Measurements from ENCODE around the gene CUBN. TPM values are rescaled to one million over a fixed set of nuclear protein-coding genes. Genes with fewer than 3 reads are reported as not detected.
A peak's percentile ranks its signal among the peaks of the same experiment; 100 is the strongest.

CUBN gene
- total and polyA plus RNA-seq, 5 donors from 2014 or later: 0.01 to 4.7 (median 0.15) TPM

GRCh38 chr10:16927546-16927945 is 202.1 kb downstream of the CUBN start:
- no peak overlapping the region for H3K27ac ChIP-seq (ENCODE audit: insufficient read depth, low read length, poor library complexity, severe bottlenecking)
- no peak overlapping the region for H3K4me3 Mint-ChIP-seq
- no peaks in the 10 kb centered on the region for H3K4me1 ChIP-seq (ENCODE audit: control insufficient read depth, insufficient read depth, low read length, poor library complexity, severe bottlenecking)
- H3K4me1 Mint-ChIP-seq: no peaks in the 10 kb centered on the region
- no peaks in the 10 kb centered on the region for H3K27me3 ChIP-seq (ENCODE audit: control insufficient read depth, insufficient read depth, low read length)
- H3K9me3 Mint-ChIP-seq: peaks cover 0 to 4% (median 0%) of the 10 kb centered on the region in 7 donors
- H3K4me3 ChIP-seq (ENCODE audit: low read depth, low read length): no peak overlapping the region
- H3K36me3 Mint-ChIP-seq: peaks cover 34% of the 10 kb centered on the region
- H3K27ac Mint-ChIP-seq: no peak overlapping the region
- no peak for ATAC-seq (ENCODE audit: low read depth in 2 of 2)
- H3K36me3 ChIP-seq (ENCODE audit: control insufficient read depth, insufficient read depth, low read length): no peaks in the 10 kb centered on the region
- no peaks in the 10 kb centered on the region for H3K9me3 ChIP-seq (ENCODE audit: control insufficient read depth in 2 of 2, low read length in 2 of 2)
- DNase-seq: no peak
- H3K27me3 Mint-ChIP-seq: no peaks in the 10 kb centered on the region

DNA sequence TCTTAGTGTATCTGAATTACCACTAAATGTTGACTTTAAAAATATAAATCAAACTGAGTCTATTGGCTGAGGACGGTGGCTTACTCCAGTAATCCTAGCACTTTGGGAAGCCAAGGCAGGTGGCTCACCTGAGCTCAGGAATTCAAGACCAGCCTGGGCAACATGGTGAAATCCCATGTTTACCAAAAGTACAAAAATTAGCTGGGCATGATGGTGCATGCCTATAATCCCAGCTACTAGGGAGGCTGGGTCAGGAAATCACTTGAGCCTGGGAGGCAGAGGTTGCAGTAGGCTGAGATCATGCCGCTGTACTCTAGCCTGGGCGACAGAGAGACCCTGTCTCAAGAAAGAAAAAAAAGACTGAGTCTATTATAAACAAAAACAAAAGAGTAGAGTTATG is 205.9 kb downstream of the CUBN start:
- no peaks in the 10 kb centered on the region for H3K4me1 Mint-ChIP-seq
- no peak for ATAC-seq (ENCODE audit: low read depth in 2 of 2)

GRCh38 chr10:16923309-16923708 is 206.3 kb downstream of the CUBN start:
- Histone ChIP-seq H3K27me3 (ENCODE audit: control insufficient read depth, insufficient read depth, low read length) (no peaks in the 10 kb centered on the region), H3K27ac (ENCODE audit: insufficient read depth, low read length, poor library complexity, severe bottlenecking) (no peak overlapping the region), H3K4me1 (ENCODE audit: control insufficient read depth, insufficient read depth, low read length, poor library complexity, severe bottlenecking) (no peaks in the 10 kb centered on the region), H3K4me3 (ENCODE audit: low read depth, low read length) (no peak overlapping the region), H3K9me3 (ENCODE audit: control insufficient read depth in 2 of 2, low read length in 2 of 2) (no peaks in the 10 kb centered on the region), H3K36me3 (ENCODE audit: control insufficient read depth, insufficient read depth, low read length) (no peaks in the 10 kb centered on the region)
- Mint-ChIP-seq H3K9me3 (peaks cover 0 to 4% (median 0%) of the 10 kb centered on the region in 7 donors), H3K4me3 (no peak overlapping the region), H3K4me1 (no peaks in the 10 kb centered on the region), H3K36me3 (peaks cover 25% of the 10 kb centered on the region), H3K27ac (no peak overlapping the region), H3K27me3 (no peaks in the 10 kb centered on the region)
- DNase-seq: no peak
- ATAC-seq (ENCODE audit: low read depth in 2 of 2): no peak

More for the DNA sequence above, 205.9 kb downstream of the CUBN start:
- Histone ChIP-seq H3K9me3 (ENCODE audit: control insufficient read depth in 2 of 2, low read length in 2 of 2) (no peaks in the 10 kb centered on the region), H3K27me3 (ENCODE audit: control insufficient read depth, insufficient read depth, low read length) (no peaks in the 10 kb centered on the region), H3K4me1 (ENCODE audit: control insufficient read depth, insufficient read depth, low read length, poor library complexity, severe bottlenecking) (no peaks in the 10 kb centered on the region), H3K27ac (ENCODE audit: insufficient read depth, low read length, poor library complexity, severe bottlenecking) (no peak overlapping the region), H3K36me3 (ENCODE audit: control insufficient read depth, insufficient read depth, low read length) (no peaks in the 10 kb centered on the region), H3K4me3 (ENCODE audit: low read depth, low read length) (no peak overlapping the region)
- DNase-seq: no peak
- Mint-ChIP-seq H3K9me3 (peaks cover 0 to 4% (median 0%) of the 10 kb centered on the region in 7 donors), H3K36me3 (peaks cover 26% of the 10 kb centered on the region), H3K27me3 (no peaks in the 10 kb centered on the region), H3K27ac (no peak overlapping the region), H3K4me3 (no peak overlapping the region)

- H3K4me1 ChIP-seq (ENCODE audit: control insufficient read depth, insufficient read depth, low read length, poor library complexity, severe bottlenecking): no peaks in the 10 kb centered on the region
- H3K4me3 ChIP-seq (ENCODE audit: low read depth, low read length): no peak overlapping the region
- no peaks in the 10 kb centered on the region for H3K36me3 ChIP-seq (ENCODE audit: control insufficient read depth, insufficient read depth, low read length)
- no peak overlapping the region for H3K27ac ChIP-seq (ENCODE audit: insufficient read depth, low read length, poor library complexity, severe bottlenecking)
- H3K4me1 Mint-ChIP-seq: no peaks in the 10 kb centered on the region
- no peaks in the 10 kb centered on the region for H3K27me3 ChIP-seq (ENCODE audit: control insufficient read depth, insufficient read depth, low read length)
- DNase-seq: no peak
- peaks cover 17% of the 10 kb centered on the region for H3K36me3 Mint-ChIP-seq
- no peaks in the 10 kb centered on the region for H3K9me3 Mint-ChIP-seq
- H3K27me3 Mint-ChIP-seq: no peaks in the 10 kb centered on the region
- no peak for ATAC-seq (ENCODE audit: low read depth in 2 of 2)
- no peaks in the 10 kb centered on the region for H3K9me3 ChIP-seq (ENCODE audit: control insufficient read depth in 2 of 2, low read length in 2 of 2)
- no peak overlapping the region for H3K4me3 Mint-ChIP-seq
- H3K27ac Mint-ChIP-seq: no peak overlapping the region
These were observed 210.3 kb downstream of the CUBN start for GRCh38 chr10:16919121-16919982.

DNA sequence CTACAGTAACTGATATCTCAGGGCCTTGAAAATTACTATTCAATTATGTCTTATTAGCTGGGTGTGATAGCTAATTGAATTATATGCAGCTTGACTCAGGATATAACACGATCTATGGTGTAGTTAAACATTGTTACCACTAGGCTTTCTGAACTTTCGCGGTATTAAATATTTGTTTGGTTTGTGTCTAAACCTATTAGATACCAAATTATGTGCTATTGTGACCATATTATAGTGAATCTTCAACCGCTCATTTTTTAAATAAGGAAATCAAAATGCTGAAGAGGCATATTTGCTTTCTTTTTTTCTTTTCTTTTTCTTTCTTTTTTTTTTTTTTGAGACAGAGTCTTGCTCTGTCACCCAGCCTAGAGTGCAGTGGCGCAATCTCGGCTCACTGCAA is 213.1 kb downstream of the CUBN start:
- no peak overlapping the region for H3K27ac Mint-ChIP-seq
- Histone ChIP-seq H3K36me3 (ENCODE audit: control insufficient read depth, insufficient read depth, low read length) (no peaks in the 10 kb centered on the region), H3K27me3 (ENCODE audit: control insufficient read depth, insufficient read depth, low read length) (no peaks in the 10 kb centered on the region), H3K9me3 (ENCODE audit: control insufficient read depth in 2 of 2, low read length in 2 of 2) (no peaks in the 10 kb centered on the region), H3K27ac (ENCODE audit: insufficient read depth, low read length, poor library complexity, severe bottlenecking) (no peak overlapping the region), H3K4me3 (ENCODE audit: low read depth, low read length) (no peak overlapping the region), H3K4me1 (ENCODE audit: control insufficient read depth, insufficient read depth, low read length, poor library complexity, severe bottlenecking) (no peaks in the 10 kb centered on the region)
- no peaks in the 10 kb centered on the region for H3K4me1 Mint-ChIP-seq
- no peak for ATAC-seq (ENCODE audit: low read depth in 2 of 2)
- H3K4me3 Mint-ChIP-seq: no peak overlapping the region
- no peak for DNase-seq
- H3K27me3 Mint-ChIP-seq: no peaks in the 10 kb centered on the region
- no peaks in the 10 kb centered on the region for H3K9me3 Mint-ChIP-seq
- peaks cover 28% of the 10 kb centered on the region for H3K36me3 Mint-ChIP-seq

DNA sequence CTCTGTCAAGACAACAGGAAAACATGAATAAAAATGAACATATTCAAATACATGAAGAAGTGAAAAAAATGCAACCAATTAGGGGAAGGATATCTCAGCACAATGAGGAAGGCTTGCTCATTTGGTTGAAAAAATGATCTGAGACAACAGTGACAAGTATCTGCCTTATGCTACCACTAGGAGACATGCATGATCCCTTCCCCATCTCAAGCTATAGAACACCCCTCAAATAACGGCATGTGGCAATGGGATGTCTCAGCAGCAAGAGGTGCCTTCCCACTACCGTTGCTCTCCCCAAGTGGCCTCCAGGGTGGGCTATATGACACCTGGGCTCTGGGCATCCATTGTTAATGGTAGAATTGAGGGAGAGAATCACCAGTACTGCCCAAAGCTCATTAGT is 214.3 kb downstream of the CUBN start:
- ATAC-seq (ENCODE audit: low read depth in 2 of 2): peak in 1 of 2 donors; percentile 47
- Histone ChIP-seq H3K4me1 (ENCODE audit: control insufficient read depth, insufficient read depth, low read length, poor library complexity, severe bottlenecking) (no peaks in the 10 kb centered on the region), H3K27ac (ENCODE audit: insufficient read depth, low read length, poor library complexity, severe bottlenecking) (no peak overlapping the region), H3K9me3 (ENCODE audit: control insufficient read depth in 2 of 2, low read length in 2 of 2) (no peaks in the 10 kb centered on the region), H3K36me3 (ENCODE audit: control insufficient read depth, insufficient read depth, low read length) (no peaks in the 10 kb centered on the region), H3K27me3 (ENCODE audit: control insufficient read depth, insufficient read depth, low read length) (no peaks in the 10 kb centered on the region), H3K4me3 (ENCODE audit: low read depth, low read length) (no peak overlapping the region)
- H3K27ac Mint-ChIP-seq: peak overlapping the region in 1 of 3 donors; percentile 31
- H3K4me1 Mint-ChIP-seq: no peaks in the 10 kb centered on the region
- H3K4me3 Mint-ChIP-seq: no peak overlapping the region
- no peaks in the 10 kb centered on the region for H3K9me3 Mint-ChIP-seq
- H3K36me3 Mint-ChIP-seq: peaks cover 28% of the 10 kb centered on the region
- DNase-seq: peak in 1 of 3 donors; percentile 9
- no peaks in the 10 kb centered on the region for H3K27me3 Mint-ChIP-seq

DNA sequence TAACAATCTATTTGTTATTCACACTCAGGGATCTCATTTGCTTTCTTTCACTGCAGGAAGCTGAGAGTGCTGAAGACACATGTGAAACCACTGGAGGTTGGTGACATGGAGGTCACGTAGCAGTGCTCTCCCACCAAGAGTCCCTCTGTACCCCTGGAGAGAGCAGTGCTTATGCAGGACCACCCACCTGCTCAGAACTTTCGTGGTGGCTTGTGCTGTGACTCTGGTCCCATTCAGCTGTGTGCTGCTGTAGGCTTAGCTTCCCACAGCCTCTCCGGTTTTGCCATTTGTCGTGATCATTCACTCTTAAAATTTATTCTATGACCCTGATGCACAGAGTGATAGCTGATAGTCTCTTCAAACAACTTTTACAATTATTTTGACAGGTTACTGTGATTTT is 216.3 kb downstream of the CUBN start:
- Mint-ChIP-seq H3K27ac (peak overlapping the region in 1 of 3 donors; percentile 22), H3K4me3 (no peak overlapping the region), H3K9me3 (no peaks in the 10 kb centered on the region), H3K4me1 (no peaks in the 10 kb centered on the region), H3K27me3 (no peaks in the 10 kb centered on the region), H3K36me3 (peaks cover 28% of the 10 kb centered on the region)
- no peak overlapping the region for H3K27ac ChIP-seq (ENCODE audit: insufficient read depth, low read length, poor library complexity, severe bottlenecking)
- no peaks in the 10 kb centered on the region for H3K9me3 ChIP-seq (ENCODE audit: control insufficient read depth in 2 of 2, low read length in 2 of 2)
- H3K4me1 ChIP-seq (ENCODE audit: control insufficient read depth, insufficient read depth, low read length, poor library complexity, severe bottlenecking): no peaks in the 10 kb centered on the region
- ATAC-seq (ENCODE audit: low read depth in 2 of 2): no peak
- no peaks in the 10 kb centered on the region for H3K27me3 ChIP-seq (ENCODE audit: control insufficient read depth, insufficient read depth, low read length)
- H3K36me3 ChIP-seq (ENCODE audit: control insufficient read depth, insufficient read depth, low read length): no peaks in the 10 kb centered on the region
- no peak overlapping the region for H3K4me3 ChIP-seq (ENCODE audit: low read depth, low read length)
- no peak for DNase-seq

- no peak overlapping the region for H3K4me3 ChIP-seq (ENCODE audit: low read depth, low read length)
- no peaks in the 10 kb centered on the region for H3K4me1 Mint-ChIP-seq
- DNase-seq: peak in 1 of 3 donors; percentile 8
- H3K36me3 Mint-ChIP-seq: peaks cover 28% of the 10 kb centered on the region
- H3K27ac Mint-ChIP-seq: no peak overlapping the region
- no peak overlapping the region for H3K4me3 Mint-ChIP-seq
- no peak for ATAC-seq (ENCODE audit: low read depth in 2 of 2)
- H3K4me1 ChIP-seq (ENCODE audit: control insufficient read depth, insufficient read depth, low read length, poor library complexity, severe bottlenecking): no peaks in the 10 kb centered on the region
- no peaks in the 10 kb centered on the region for H3K9me3 ChIP-seq (ENCODE audit: control insufficient read depth in 2 of 2, low read length in 2 of 2)
- H3K9me3 Mint-ChIP-seq: no peaks in the 10 kb centered on the region
- H3K27me3 ChIP-seq (ENCODE audit: control insufficient read depth, insufficient read depth, low read length): no peaks in the 10 kb centered on the region
- no peak overlapping the region for H3K27ac ChIP-seq (ENCODE audit: insufficient read depth, low read length, poor library complexity, severe bottlenecking)
- H3K36me3 ChIP-seq (ENCODE audit: control insufficient read depth, insufficient read depth, low read length): no peaks in the 10 kb centered on the region
- no peaks in the 10 kb centered on the region for H3K27me3 Mint-ChIP-seq
These were observed 218.8 kb downstream of the CUBN start for GRCh38 chr10:16910793-16911164.
